ENCODE data around the gene RNF19B. TPM values are rescaled to one million over a fixed set of nuclear protein-coding genes. Genes with fewer than 3 reads are reported as not detected.
"Not testable (repeated sequence)": the region's sequence is repeated elsewhere in the genome, so short reads cannot be mapped to it uniquely, and the experiment has no call there.

RNF19B gene
- total and polyA plus RNA-seq, 2 donors = 11.6 to 12.7 TPM

DNA sequence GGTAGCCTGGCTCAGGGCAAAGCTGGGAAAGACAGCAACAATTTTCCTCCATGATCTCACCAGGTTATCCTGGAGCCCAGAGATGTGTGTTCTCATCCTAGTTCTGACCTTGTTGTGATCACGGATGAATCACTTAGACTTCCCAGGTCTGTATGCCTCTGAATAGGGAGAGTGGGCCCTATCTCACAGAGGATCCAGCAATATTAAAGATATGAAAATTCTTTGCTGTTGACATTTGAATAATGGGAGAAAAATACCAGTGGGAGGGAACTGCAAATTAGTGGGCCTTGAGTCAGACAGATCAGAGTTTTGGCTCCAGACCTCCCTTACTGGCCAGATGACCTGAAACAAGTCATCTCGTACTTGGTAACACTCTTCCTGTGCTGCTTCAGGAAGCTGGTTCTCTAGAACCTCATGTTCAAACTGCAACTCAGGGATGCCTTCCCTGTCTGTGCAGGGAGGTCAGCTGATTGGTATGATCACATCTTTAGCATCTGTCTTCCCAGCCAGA, 32.8 kb upstream of the RNF19B start:
- peaks cover 0 to 12% of the 10 kb centered on the region in 2 donors for H3K4me1 ChIP-seq (ENCODE audit: control insufficient read depth in 2 of 2, insufficient read depth in 2 of 2, low read length in 2 of 2)
- H3K27me3 ChIP-seq (ENCODE audit: control insufficient read depth in 2 of 2, insufficient read depth in 1 of 2, low read length in 1 of 2) = no peaks in the 10 kb centered on the region
- H3K36me3 ChIP-seq (ENCODE audit: control insufficient read depth in 2 of 2, insufficient read depth in 2 of 2, low read length in 1 of 2) = no peaks in the 10 kb centered on the region
- H3K4me3 ChIP-seq (ENCODE audit: low read length in 2 of 2) = no peak overlapping the region
- peak overlapping the region in 1 of 2 donors; percentile 25 for H3K27ac ChIP-seq (ENCODE audit: low read depth in 1 of 2, low read length in 1 of 2)
- H3K9me3 ChIP-seq (ENCODE audit: control insufficient read depth in 2 of 2, insufficient read depth in 1 of 2, low read length in 1 of 2) = no peaks in the 10 kb centered on the region
- DNase-seq (ENCODE audit: low read depth in 6 of 9, low spot score in 9 of 9) = no peak
- 94% methylated on average over 2 of the region's 2 CpGs for WGBS

DNA sequence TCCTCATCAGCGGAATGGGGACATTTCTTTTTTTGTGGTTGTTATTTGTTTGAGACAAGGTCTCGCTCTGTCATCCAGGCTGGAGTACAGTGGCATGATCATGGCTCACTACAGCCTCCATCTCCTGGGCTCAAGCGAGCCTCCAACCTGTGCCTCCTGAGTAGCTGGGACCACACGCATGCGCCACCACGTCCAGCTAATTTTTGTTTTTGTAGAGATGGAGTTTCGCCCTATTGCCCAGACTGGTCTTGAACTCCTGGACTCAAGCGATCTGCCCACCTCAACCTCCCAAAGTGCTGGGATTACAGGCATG, 28.7 kb upstream of the RNF19B start:
- H3K27me3 ChIP-seq (ENCODE audit: control insufficient read depth in 2 of 2, insufficient read depth in 1 of 2, low read length in 1 of 2); H3K4me3 ChIP-seq (ENCODE audit: low read length in 2 of 2); H3K9me3 ChIP-seq (ENCODE audit: control insufficient read depth in 2 of 2, insufficient read depth in 1 of 2, low read length in 1 of 2); H3K36me3 ChIP-seq (ENCODE audit: control insufficient read depth in 2 of 2, insufficient read depth in 2 of 2, low read length in 1 of 2); DNase-seq (ENCODE audit: low read depth in 6 of 9, low spot score in 9 of 9); H3K27ac ChIP-seq (ENCODE audit: low read depth in 1 of 2, low read length in 1 of 2): not testable (repeated sequence)
- H3K4me1 ChIP-seq (ENCODE audit: control insufficient read depth in 2 of 2, insufficient read depth in 2 of 2, low read length in 2 of 2) = peaks cover 0 to 28% of the 10 kb centered on the region in 2 donors
- WGBS = 93% methylated on average over 8 of the region's 8 CpGs

DNA sequence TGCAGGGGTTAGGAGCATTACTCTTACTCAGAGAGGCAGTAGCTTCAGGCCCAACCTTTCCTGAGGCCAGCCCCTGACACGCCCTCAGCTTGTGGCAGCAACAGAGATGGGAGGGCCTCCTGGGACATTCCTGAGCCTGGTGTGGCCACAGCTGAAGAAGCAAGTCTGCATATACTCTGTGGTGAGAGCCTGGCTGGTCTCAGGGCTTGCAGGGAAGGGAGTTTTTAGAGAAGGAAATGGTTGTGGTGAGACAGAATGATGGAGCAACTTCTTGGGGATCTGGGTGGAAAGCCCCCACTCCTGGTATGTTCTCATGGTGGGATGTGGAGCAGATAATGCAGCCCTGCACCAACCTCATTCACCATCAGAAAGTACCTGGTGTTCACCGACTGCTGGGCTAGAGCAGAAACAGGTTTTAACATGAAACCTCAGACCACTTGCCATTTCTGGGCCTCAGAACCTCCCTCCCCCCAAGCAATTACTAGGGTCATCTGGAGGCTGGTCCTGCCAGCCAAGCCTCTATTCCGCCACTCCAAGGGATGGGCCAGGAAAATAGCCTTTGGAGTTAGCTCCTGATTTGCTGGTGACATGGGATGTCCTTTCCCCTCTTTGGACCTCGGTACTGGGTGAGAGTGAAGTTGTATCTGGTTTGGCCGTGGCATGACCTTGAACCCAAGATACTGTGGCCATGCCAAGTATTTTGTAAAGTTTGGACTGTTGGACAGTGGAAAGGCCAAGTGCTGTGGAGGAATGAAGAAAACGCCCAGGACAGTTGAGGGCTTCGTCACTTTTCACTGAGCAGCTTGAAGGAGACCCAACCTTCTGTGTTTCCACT, 28.1 kb upstream of the RNF19B start:
- DNase-seq (ENCODE audit: low read depth in 6 of 9, low spot score in 9 of 9) = peak in 1 of 9 donors; percentile 51
- no peaks in the 10 kb centered on the region for H3K36me3 ChIP-seq (ENCODE audit: control insufficient read depth in 2 of 2, insufficient read depth in 2 of 2, low read length in 1 of 2)
- no peaks in the 10 kb centered on the region for H3K9me3 ChIP-seq (ENCODE audit: control insufficient read depth in 2 of 2, insufficient read depth in 1 of 2, low read length in 1 of 2)
- H3K27ac ChIP-seq (ENCODE audit: low read depth in 1 of 2, low read length in 1 of 2) = peak overlapping the region; percentile 19 to 71
- WGBS = 61% methylated on average over 7 of the region's 7 CpGs
- H3K4me3 ChIP-seq (ENCODE audit: low read length in 2 of 2) = no peak overlapping the region
- H3K27me3 ChIP-seq (ENCODE audit: control insufficient read depth in 2 of 2, insufficient read depth in 1 of 2, low read length in 1 of 2) = no peaks in the 10 kb centered on the region
- peaks cover 0 to 23% of the 10 kb centered on the region in 2 donors for H3K4me1 ChIP-seq (ENCODE audit: control insufficient read depth in 2 of 2, insufficient read depth in 2 of 2, low read length in 2 of 2)

DNA sequence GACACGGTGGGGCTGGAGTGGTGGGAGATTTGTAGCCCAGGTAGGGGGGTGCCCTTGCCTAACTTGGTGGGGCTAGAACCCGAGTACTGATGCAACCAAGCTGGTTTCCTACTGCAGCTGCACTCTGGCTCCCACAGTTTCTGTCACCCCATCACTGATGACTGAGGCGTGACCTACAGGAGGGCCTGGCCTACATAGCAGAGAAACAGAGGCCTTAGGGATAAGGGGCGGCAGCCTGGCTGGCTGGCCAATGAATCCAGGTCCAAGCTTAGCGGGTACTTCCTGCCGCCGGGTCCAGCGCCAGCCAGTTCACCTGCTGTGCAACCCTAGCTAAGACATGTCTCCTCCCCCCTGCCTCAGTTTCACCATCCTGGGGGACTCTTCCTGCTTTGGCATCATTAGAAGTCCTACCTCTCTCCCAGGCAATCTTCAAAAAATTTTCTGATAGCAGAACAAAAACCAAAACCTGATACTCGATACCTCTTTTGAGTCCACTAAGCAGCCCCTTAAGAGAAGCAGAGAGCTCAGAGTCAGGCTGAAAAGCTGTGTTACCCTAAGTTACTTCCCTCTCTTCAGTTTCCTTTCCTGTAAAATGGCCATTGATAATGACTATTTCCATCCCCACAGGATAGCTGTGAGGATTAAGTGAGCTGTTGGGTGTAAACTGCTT, 27.3 kb upstream of the RNF19B start:
- Histone ChIP-seq H3K4me1 (ENCODE audit: control insufficient read depth in 2 of 2, insufficient read depth in 2 of 2, low read length in 2 of 2) (peaks cover 0 to 23% of the 10 kb centered on the region in 2 donors), H3K4me3 (ENCODE audit: low read length in 2 of 2) (no peak overlapping the region), H3K9me3 (ENCODE audit: control insufficient read depth in 2 of 2, insufficient read depth in 1 of 2, low read length in 1 of 2) (no peaks in the 10 kb centered on the region), H3K36me3 (ENCODE audit: control insufficient read depth in 2 of 2, insufficient read depth in 2 of 2, low read length in 1 of 2) (no peaks in the 10 kb centered on the region), H3K27ac (ENCODE audit: low read depth in 1 of 2, low read length in 1 of 2) (peak overlapping the region; percentile 28 to 68), H3K27me3 (ENCODE audit: control insufficient read depth in 2 of 2, insufficient read depth in 1 of 2, low read length in 1 of 2) (no peaks in the 10 kb centered on the region)
- no peak for DNase-seq (ENCODE audit: low read depth in 6 of 9, low spot score in 9 of 9)
- WGBS = 84% methylated on average over 9 of the region's 9 CpGs

DNA sequence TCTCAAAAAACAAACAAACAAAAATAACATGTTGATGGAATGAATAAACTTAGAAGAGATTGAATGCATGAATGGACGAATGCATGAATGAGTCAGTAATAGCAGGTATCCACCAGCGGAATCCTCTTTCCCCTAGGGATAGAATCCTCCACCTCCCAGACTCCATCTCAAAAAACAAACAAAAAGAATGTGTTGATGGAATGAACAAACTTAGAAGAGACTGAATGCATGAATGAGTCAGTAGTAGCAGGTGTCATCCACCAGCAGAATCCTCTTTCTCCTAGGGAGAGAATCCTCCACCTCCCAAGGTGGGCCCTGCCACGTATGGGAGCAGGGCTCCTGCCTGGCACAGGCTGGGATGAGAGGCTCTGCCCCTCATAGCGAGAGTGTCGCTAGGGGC, 26.8 kb upstream of the RNF19B start:
- Histone ChIP-seq H3K27me3 (ENCODE audit: control insufficient read depth in 2 of 2, insufficient read depth in 1 of 2, low read length in 1 of 2) (no peaks in the 10 kb centered on the region), H3K4me1 (ENCODE audit: control insufficient read depth in 2 of 2, insufficient read depth in 2 of 2, low read length in 2 of 2) (peaks cover 0 to 23% of the 10 kb centered on the region in 2 donors), H3K36me3 (ENCODE audit: control insufficient read depth in 2 of 2, insufficient read depth in 2 of 2, low read length in 1 of 2) (no peaks in the 10 kb centered on the region), H3K4me3 (ENCODE audit: low read length in 2 of 2) (no peak overlapping the region), H3K9me3 (ENCODE audit: control insufficient read depth in 2 of 2, insufficient read depth in 1 of 2, low read length in 1 of 2) (no peaks in the 10 kb centered on the region), H3K27ac (ENCODE audit: low read depth in 1 of 2, low read length in 1 of 2) (peak overlapping the region; percentile 28 to 68)
- no peak for DNase-seq (ENCODE audit: low read depth in 6 of 9, low spot score in 9 of 9)
- WGBS = 96% methylated on average over 5 of the region's 5 CpGs

DNA sequence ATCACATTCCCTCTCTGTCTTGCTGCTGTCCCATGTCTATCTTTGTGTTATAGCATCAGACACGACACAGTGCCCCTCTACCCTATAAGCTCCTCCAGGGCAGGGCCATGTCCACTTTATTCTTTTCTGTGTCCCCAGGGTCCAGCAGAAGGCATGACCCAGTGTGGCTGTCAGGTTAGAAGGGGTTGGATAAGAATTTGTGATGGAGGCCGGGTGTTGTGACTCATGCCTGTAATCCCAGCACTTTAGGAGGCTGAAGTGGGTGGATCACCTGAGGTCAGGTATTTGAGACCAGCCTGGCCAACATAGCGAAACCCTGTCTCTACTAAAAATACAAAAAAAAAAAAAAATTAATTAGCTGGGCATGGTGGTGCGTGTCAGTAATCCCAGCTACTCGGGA, 26.3 kb upstream of the RNF19B start:
- no peaks in the 10 kb centered on the region for H3K9me3 ChIP-seq (ENCODE audit: control insufficient read depth in 2 of 2, insufficient read depth in 1 of 2, low read length in 1 of 2)
- H3K36me3 ChIP-seq (ENCODE audit: control insufficient read depth in 2 of 2, insufficient read depth in 2 of 2, low read length in 1 of 2) = no peaks in the 10 kb centered on the region
- no peaks in the 10 kb centered on the region for H3K27me3 ChIP-seq (ENCODE audit: control insufficient read depth in 2 of 2, insufficient read depth in 1 of 2, low read length in 1 of 2)
- H3K4me3 ChIP-seq (ENCODE audit: low read length in 2 of 2) = no peak overlapping the region
- no peak for DNase-seq (ENCODE audit: low read depth in 6 of 9, low spot score in 9 of 9)
- H3K27ac ChIP-seq (ENCODE audit: low read depth in 1 of 2, low read length in 1 of 2) = no peak overlapping the region
- H3K4me1 ChIP-seq (ENCODE audit: control insufficient read depth in 2 of 2, insufficient read depth in 2 of 2, low read length in 2 of 2) = peaks cover 0 to 23% of the 10 kb centered on the region in 2 donors
- WGBS = 95% methylated on average over 5 of the region's 5 CpGs

DNA sequence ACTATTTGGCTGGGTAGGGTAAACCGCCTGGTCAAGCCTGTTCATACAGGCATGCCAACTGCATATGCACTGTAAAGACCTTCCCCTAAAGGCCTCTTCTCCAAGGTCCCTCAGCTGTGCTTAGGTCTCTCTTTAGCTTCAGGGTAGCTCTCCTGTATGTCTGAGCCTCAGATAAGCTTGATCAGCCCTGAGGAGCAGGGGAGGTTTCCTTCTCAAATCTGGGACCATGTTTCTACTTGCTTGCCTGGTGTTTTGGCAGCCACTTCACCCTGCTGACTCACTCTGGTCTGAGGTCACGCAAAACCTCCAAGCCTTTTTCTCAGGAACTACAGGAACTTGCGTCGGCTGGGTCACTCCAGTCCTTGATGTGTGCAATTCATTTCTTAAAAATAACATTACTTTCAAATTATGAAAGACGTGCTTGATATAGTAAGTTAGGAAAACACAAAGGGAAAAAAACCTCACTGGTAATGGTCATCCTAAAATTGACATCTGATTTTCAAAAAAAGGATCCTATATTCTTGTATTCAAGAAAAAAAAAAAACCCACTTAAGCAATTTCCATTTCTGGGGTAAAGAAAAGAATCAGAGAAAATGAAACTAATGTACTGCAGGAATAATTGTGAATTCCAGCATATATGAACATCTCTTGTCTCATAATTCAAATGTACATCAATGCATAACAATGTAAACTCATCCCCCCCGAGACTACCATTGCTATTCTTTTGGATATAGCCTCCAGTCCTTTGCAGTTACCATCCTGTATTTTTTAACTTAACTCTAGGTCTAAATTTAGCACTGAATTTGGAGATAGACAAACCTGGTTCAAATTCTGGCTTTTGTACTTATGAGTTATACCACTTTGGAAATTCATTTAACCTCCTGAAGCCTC, 24.8 kb upstream of the RNF19B start:
- Histone ChIP-seq H3K36me3 (ENCODE audit: control insufficient read depth in 2 of 2, insufficient read depth in 2 of 2, low read length in 1 of 2) (no peaks in the 10 kb centered on the region), H3K4me1 (ENCODE audit: control insufficient read depth in 2 of 2, insufficient read depth in 2 of 2, low read length in 2 of 2) (peaks cover 1 to 32% of the 10 kb centered on the region in 2 donors), H3K27ac (ENCODE audit: low read depth in 1 of 2, low read length in 1 of 2) (peak overlapping the region; percentile 50 to 53), H3K9me3 (ENCODE audit: control insufficient read depth in 2 of 2, insufficient read depth in 1 of 2, low read length in 1 of 2) (no peaks in the 10 kb centered on the region), H3K4me3 (ENCODE audit: low read length in 2 of 2) (no peak overlapping the region), H3K27me3 (ENCODE audit: control insufficient read depth in 2 of 2, insufficient read depth in 1 of 2, low read length in 1 of 2) (no peaks in the 10 kb centered on the region)
- no peak for DNase-seq (ENCODE audit: low read depth in 6 of 9, low spot score in 9 of 9)
- WGBS = 56% methylated on average over 6 of the region's 6 CpGs

DNA sequence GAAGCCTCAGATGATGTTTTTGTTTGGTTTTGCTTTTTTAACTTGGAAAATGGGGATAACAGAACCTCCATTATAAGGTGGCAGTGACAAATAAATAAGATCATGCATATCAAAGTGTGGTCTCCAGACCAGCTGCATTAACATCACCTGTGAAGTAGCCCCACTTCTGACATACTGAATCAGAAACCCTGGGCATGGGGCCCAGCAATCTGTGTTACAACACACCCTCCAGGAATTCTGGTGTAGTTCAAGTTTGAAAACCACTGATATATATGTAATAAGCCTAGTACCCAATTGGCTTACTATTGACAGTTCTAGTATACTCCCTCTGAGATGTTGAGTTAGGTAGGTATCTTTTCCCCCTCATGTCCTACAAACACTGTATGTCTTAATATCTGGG, 24.1 kb upstream of the RNF19B start:
- H3K4me1 ChIP-seq (ENCODE audit: control insufficient read depth in 2 of 2, insufficient read depth in 2 of 2, low read length in 2 of 2) = peaks cover 3 to 38% of the 10 kb centered on the region in 2 donors
- no peaks in the 10 kb centered on the region for H3K27me3 ChIP-seq (ENCODE audit: control insufficient read depth in 2 of 2, insufficient read depth in 1 of 2, low read length in 1 of 2)
- DNase-seq (ENCODE audit: low read depth in 6 of 9, low spot score in 9 of 9) = no peak
- no peaks in the 10 kb centered on the region for H3K9me3 ChIP-seq (ENCODE audit: control insufficient read depth in 2 of 2, insufficient read depth in 1 of 2, low read length in 1 of 2)
- no peak overlapping the region for H3K4me3 ChIP-seq (ENCODE audit: low read length in 2 of 2)
- no peaks in the 10 kb centered on the region for H3K36me3 ChIP-seq (ENCODE audit: control insufficient read depth in 2 of 2, insufficient read depth in 2 of 2, low read length in 1 of 2)
- H3K27ac ChIP-seq (ENCODE audit: low read depth in 1 of 2, low read length in 1 of 2) = peak overlapping the region; percentile 50 to 53

All from thymus (tissue), 11 donors.